Nephron (organoid): ENCODE results near the gene TSKU.

Experiments used
- H3K27ac Mint-ChIP-seq, 3 experiments: 2 replicates each; pipeline ENCODE4 v1.8.0; 2020; ENCODE audit warnings: mixed read lengths in 3 of 3, mild to moderate bottlenecking in 2 of 3, moderate library complexity in 1 of 3
- H3K27me3 Mint-ChIP-seq: 2 replicates; pipeline ENCODE4 v1.8.0; 2021; ENCODE audit warnings: low read depth, mild to moderate bottlenecking, moderate library complexity, mixed read lengths
- H3K36me3 Mint-ChIP-seq: 2 replicates; pipeline ENCODE4 v1.8.0; 2020; ENCODE audit warnings: low read depth, mixed read lengths
- H3K4me1 Mint-ChIP-seq: 2 replicates; pipeline ENCODE4 v1.8.0; 2020; ENCODE audit warnings: mixed read lengths
- H3K4me3 Mint-ChIP-seq, 3 experiments: 2 replicates each; pipeline ENCODE4 v1.8.0; 2020; ENCODE audit warnings: mild to moderate bottlenecking in 3 of 3, mixed read lengths in 3 of 3, moderate library complexity in 2 of 3
- H3K9me3 Mint-ChIP-seq: 2 replicates; pipeline ENCODE4 v1.8.0; 2020; ENCODE audit warnings: mixed read lengths
- TF ChIP-seq, protein P1 (sequence below), 3 experiments: fragments of 200-600 bp; sonication (generic); IDR thresholded peaks; one replicate each; pipeline ENCODE4 v1.5.0; 2021; ENCODE audit warnings: antibody characterized with exemption in 3 of 3; ENCODE audit not compliant: unreplicated experiment in 3 of 3

TSKU gene

DNA sequence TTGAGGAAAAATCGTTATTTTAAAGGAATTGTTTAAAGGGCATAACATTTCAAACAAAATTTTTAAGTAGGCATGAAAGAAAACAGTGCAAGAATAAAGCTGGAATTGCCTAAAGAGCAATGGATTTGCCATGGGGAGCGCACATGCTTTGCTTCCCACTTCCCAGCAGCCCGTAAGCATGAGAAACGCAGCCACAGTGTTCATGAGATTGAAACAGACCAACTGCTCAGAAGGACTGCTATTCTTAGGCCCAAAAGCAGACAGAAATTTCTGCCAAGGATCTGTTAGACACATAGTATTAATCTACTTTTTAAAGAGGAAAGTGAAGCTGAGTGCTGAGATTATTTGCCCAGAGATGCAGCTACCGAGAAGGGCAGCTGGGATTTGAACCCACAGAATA, 34.2 kb upstream of the TSKU start:
- Mint-ChIP-seq H3K4me1 (peaks cover 63% of the 10 kb centered on the region), H3K9me3 (no peaks in the 10 kb centered on the region), H3K36me3 (no peaks in the 10 kb centered on the region), H3K4me3 (no peak overlapping the region), H3K27me3 (peaks cover 21% of the 10 kb centered on the region), H3K27ac (peak overlapping the region in 2 of 3 experiments; percentile 63 to 68)
- TF ChIP-seq, protein P1, sequence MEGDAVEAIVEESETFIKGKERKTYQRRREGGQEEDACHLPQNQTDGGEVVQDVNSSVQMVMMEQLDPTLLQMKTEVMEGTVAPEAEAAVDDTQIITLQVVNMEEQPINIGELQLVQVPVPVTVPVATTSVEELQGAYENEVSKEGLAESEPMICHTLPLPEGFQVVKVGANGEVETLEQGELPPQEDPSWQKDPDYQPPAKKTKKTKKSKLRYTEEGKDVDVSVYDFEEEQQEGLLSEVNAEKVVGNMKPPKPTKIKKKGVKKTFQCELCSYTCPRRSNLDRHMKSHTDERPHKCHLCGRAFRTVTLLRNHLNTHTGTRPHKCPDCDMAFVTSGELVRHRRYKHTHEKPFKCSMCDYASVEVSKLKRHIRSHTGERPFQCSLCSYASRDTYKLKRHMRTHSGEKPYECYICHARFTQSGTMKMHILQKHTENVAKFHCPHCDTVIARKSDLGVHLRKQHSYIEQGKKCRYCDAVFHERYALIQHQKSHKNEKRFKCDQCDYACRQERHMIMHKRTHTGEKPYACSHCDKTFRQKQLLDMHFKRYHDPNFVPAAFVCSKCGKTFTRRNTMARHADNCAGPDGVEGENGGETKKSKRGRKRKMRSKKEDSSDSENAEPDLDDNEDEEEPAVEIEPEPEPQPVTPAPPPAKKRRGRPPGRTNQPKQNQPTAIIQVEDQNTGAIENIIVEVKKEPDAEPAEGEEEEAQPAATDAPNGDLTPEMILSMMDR (IDR thresholded peaks at IDR 0.05; ENCODE audit: unreplicated experiment in 3 of 3) = no peak

DNA sequence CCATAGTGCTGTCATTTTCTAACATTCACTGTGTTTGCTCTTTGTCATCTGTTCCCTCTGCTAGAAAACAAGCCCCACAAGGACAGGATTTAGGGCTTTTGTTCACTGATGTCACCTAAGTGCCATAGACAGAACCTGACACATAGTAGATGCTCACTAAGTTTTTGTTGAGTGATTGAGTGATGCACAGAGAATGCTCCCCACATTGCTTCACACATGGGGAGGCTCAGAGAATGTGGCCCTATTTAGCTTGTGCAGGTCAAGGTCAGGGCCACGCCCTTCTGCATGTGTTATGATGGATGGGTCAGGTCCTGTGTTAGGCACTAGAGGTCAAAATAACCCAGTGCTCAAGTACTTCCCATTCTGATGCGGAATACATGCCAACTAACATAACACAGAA, 33.1 kb upstream of the TSKU start:
- Mint-ChIP-seq H3K4me3 (no peak overlapping the region), H3K27me3 (peaks cover 21% of the 10 kb centered on the region), H3K4me1 (peaks cover 63% of the 10 kb centered on the region), H3K9me3 (no peaks in the 10 kb centered on the region), H3K27ac (peak overlapping the region in 1 of 3 experiments; percentile 43), H3K36me3 (no peaks in the 10 kb centered on the region)
- TF ChIP-seq, protein P1 (IDR thresholded peaks at IDR 0.05; ENCODE audit: unreplicated experiment in 3 of 3) = no peak

DNA sequence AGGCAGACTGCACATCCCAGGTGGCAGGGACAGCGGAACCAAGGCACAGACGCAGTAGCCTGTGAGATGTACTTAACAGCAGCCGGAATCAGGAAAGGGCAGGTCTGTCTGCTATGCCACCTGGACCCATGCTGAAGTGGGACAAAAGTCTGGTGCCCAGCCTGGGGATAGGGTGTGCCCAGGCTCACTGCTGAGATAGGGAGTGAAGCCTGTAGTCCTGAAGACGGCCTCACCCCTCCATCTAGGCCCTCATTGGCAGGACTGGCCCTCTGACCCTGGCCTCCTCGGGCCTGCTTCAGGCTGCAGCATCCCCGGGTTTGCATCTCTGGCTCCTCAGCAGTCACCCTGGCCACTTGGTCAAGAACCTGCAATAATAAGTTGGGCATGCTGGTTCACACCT, 32.4 kb upstream of the TSKU start:
- Mint-ChIP-seq H3K27ac (no peak overlapping the region), H3K36me3 (no peaks in the 10 kb centered on the region), H3K9me3 (no peaks in the 10 kb centered on the region), H3K4me1 (peaks cover 59% of the 10 kb centered on the region), H3K27me3 (peaks cover 21% of the 10 kb centered on the region), H3K4me3 (no peak overlapping the region)
- TF ChIP-seq, protein P1 (IDR thresholded peaks at IDR 0.05; ENCODE audit: unreplicated experiment in 3 of 3) = no peak

DNA sequence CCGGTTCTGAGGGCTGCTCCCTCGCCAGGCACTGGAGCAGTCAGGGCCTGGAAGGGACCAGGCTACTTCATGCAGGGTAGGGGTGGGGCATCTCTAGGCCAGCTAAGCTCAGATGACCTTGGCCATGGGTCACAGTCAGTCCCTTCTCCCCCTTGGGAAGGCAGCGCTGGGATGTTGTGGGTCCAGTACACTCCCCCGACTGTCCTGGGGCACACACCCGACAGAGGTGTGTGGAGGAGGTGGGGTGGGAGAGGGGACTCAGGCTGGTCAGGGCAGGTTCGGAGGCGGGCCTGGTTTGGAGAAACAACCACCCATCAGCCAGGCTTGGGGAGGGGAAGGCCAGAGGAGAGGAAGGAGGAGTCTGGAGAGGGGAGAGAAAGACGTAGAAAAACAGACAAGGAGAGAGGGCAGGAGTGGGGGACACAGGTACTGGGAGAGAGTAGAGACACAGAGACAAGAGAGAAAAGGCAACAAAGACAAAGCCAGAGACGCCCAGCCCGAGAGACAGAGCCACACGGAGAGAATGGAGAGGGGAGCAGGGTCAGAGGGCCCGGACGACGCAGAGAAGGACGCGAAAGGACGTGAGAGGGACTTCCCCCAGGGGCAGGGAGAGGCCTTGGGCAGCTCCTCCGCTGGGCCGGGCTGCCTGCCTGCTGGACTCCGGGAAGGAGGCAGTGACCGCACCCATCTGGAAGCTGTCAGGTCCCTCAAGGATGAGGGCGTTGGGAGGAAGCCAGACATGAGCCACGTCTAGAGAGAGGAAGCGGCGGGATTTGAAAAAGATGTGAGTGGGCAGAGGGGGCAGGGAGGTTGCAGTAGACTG, 30.6 kb upstream of the TSKU start:
- Mint-ChIP-seq H3K27ac (peak overlapping the region; percentile 64 to 86 (median 76)), H3K4me3 (peak overlapping the region; percentile 7 to 26 (median 13)), H3K4me1 (peaks cover 54% of the 10 kb centered on the region), H3K36me3 (no peaks in the 10 kb centered on the region), H3K27me3 (peaks cover 21% of the 10 kb centered on the region), H3K9me3 (no peaks in the 10 kb centered on the region)
- TF ChIP-seq, protein P1 (IDR thresholded peaks at IDR 0.05; ENCODE audit: unreplicated experiment in 3 of 3) = no peak

DNA sequence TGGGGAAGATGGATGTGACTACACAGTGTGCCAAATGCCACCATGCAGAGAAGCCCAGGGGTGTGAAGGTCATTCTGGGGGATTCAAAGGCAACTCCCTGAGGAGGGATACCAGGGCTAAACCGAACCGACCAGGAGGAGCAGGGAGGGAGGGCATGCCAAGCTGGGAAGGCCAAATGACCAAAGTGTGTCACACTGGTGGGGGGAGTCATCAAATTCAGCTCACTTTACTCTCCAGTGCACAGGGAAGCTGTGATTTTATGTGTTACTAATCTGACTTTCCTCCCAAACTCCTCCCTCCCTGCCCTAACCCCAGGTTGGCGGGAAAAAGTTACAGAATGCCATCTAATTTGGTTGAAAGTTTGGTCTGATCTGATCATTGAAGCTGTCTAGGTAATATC, 29.7 kb upstream of the TSKU start:
- no peaks in the 10 kb centered on the region for H3K36me3 Mint-ChIP-seq
- TF ChIP-seq, protein P1 (IDR thresholded peaks at IDR 0.05; ENCODE audit: unreplicated experiment in 3 of 3) = no peak
- no peak overlapping the region for H3K4me3 Mint-ChIP-seq
- H3K27me3 Mint-ChIP-seq = peaks cover 17% of the 10 kb centered on the region
- no peaks in the 10 kb centered on the region for H3K9me3 Mint-ChIP-seq
- H3K4me1 Mint-ChIP-seq = peaks cover 48% of the 10 kb centered on the region
- peak overlapping the region in 2 of 3 experiments; percentile 76 to 86 for H3K27ac Mint-ChIP-seq

DNA sequence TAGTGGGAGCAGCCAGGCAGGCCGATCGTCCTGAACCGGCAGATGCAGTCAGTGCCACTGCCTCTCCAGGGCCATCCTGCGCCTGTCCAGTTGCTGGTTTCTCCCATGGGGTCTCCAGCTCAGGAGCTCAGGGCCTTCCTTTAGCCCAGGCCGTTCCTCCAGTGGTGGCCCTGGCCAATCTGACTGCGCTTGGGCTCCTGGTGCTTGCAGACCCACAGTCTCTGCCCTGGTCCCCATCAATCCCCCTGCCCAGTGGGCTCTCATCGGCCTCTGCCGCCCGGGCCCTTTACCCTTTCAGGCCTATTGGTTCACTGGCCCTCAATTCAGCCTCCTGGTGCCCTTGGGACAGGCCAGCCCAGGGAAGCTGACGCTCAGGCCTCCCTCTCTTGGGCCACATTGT, 29.2 kb upstream of the TSKU start:
- TF ChIP-seq, protein P1 (IDR thresholded peaks at IDR 0.05; ENCODE audit: unreplicated experiment in 3 of 3) = no peak
- Mint-ChIP-seq H3K27me3 (peaks cover 16% of the 10 kb centered on the region), H3K36me3 (no peaks in the 10 kb centered on the region), H3K4me1 (peaks cover 43% of the 10 kb centered on the region), H3K4me3 (no peak overlapping the region), H3K9me3 (no peaks in the 10 kb centered on the region), H3K27ac (peak overlapping the region in 2 of 3 experiments; percentile 42 to 86)
